NCI-H2196 treated with DMSO at 0.1 percent for 48 hours (cell line): ENCODE measurements around the gene USF1.
"Not testable (repeated sequence)": the region's sequence is repeated elsewhere in the genome, so short reads cannot be mapped to it uniquely, and the experiment has no call there.

ENCODE experiments used
- DNase-seq: peaks from one replicate; lab custom pipeline; 2025; ENCODE audit not compliant: unreplicated experiment; lab: John Stamatoyannopoulos, UW

Gene USF1

DNA sequence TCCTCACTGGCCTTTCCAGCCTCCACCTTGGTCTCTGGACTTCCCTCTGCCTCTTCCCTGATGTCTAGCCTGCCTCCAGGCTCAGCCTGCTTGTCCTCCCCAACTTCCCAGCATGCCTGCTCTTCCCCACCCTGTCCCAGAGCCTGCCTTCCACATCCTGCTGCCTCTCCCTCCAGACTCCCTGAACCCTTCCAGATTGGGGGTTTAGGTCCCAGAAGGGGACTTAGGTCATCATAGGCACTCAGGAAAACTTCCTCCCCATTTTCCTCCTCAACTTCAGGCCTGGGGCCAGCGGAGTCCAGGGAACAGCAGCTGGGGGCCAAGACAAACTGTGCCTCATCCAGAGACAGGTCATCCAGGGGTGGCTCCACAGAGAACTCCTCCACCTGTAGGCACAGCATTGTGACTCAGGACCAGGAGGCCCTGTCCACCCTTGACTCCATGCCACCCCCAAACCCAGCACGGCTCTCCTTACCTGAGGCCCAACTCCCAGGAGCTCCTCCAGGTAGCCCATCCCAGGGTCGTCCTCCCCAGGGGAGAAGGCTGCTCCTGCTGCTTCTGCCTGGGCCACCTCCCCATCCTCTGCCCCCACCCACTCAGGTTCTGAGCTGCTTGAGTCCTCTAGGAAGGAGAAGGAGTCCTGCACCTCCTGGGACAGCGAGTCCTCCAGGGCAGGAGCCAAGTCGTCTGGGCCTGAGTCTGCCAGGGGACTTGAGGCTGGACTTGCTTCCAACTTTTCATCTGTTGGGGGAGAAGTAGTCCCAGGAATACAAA is 3.4 kb upstream of the USF1 start:
- no peak for DNase-seq

DNA sequence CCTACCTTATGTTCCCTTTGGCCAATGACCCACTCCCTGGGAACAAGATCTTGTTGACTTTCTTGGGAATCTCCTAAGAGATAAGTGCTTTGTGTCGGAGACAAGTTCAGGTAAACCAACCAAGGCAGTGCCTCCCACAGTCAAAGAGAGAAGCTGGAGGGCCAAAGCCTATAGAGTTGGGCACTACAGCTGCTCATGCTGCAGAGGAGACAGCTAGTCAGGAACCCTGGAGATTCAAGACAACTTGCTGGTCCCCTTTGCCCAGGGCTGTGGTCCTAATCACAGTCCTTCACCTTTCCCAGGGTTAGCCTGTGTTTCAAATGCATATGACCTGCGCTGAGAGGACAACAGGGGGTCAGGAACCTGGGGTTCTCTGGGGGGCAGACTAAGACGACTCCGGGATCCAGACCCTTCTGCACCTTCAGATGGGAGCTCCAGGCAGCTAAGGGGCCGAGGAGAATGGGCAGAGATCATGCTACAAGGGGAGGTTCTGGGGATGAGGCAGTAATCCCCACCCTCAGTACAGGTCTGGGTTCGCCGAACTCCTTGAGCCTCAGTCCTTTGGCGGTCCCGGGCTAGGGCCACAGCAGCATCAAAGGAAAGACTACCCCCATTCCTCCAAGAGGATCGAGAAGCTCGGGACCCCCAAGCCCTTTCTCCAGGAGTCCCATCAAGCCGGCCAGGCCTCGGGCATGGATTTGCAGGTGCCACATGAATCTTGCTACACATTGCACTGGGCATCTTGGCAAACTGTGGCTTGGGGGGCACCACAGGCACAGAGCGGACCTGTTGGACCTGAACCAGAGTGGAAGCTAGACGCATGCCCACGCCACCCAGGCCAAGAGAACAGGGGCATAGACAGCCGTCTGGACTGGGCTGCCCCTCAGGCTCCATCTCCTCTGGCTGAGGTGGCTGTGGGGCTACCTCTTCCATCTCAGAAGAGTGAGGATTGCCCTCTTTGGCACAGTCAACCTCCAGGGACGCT is 2.0 kb upstream of the USF1 start:
- no peak for DNase-seq

DNA sequence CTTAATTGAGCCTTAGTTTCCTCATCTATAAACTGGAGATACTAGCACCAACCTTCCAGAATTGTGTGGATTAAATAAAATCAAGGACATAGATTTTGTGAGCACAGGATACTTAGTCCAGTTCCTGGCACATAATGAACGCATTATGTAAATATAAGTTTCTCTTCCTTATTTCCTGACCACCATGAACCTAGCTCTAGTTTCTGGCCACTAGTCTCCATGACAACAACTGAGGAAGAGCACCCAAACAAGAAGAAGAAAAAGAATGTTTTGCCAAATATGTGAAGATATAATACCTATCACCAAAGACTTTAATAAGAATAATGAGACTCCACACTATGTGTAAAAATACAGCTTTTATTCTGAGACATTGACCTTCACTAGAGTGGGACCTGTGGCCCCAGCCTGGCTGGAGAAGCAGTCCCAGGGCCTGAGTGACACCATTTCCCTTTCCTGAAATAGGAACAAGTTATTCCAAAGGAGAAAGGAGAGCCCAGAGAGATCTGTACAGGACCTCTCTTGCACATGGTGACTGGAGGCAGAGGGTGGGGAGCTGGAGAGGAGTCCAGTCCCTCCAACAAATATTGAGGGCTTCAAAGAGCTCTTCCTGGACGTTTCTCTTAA is 940 bp upstream of the USF1 start:
- DNase-seq: no peak

DNA sequence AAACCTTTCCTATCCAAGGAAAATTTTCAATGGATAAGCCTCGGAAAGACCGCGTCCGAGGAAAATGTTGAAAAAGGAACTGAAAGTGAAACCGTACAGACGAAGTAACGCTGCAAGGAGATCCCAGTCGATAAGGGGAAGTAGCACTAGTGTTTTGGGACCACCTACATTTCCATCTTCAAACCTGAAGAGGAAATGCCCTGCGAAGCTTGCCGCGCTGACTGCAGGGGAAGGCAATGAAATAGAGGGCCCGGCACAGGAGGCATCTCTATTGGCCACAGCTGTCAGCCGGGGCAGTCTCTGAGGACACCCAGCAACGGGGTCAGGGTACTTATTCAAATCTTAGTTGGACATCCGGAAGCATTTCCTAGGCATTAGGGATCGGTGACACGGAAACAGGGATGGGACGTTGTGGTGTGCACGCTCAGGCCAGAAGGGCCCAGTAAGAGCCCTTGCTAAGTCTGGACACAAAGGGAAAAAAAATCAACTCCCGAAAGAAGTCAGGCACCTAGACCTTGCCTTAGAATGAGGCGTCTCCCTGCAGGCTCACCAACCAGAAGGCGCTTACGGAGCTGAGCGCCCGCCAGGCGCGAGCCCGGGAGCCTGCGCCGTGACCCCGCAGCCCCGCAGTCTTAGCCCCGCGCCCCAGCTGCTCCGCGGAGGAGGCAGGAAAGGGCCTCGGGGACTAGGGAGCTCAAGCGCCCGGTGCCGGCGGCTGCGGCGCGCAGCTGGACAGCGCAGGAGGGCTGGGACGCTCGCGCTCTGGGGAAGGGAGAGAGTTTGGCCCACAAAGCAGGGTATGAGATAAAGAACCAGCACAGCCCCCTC is 655 bp downstream of the USF1 start:
- no peak for DNase-seq

DNA sequence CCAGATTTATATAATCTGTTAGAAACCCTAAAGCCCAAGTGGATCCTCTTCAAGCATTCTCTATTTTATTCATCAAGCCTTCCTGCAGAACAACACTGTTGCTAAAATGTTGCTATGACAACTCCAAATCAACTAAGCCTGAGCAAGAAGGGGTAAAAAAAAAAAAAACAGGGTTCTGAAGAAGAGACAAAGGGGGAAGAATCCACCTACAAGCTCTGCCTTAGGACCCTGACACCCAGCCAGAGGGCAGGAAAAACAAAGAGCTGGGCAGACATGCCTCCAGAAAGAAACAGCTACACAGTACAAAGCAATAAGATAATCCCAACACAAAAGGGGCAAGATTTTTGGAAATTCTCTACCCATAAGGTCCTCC is 1.3 kb downstream of the USF1 start:
- DNase-seq: no peak

DNA sequence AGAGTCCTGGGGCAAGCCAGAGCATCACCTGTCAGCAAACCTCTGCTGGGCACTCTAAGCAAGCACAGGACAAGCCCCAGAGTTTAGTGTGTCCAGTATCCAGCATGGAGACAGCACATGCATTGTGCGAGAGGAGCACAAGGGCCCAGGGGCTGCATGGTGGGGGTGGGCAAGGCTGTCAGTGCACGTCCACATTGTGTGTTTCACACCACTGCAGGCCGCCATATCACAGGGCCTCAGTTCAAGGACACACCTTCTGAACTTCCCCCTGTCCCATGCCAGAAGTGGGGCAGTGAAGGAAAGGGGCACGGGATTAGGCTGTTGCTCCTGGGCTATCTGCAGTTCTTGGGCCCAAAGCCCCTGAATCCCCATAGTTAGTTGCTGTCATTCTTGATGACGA is 6.2 kb downstream of the USF1 start:
- no peak for DNase-seq

DNA sequence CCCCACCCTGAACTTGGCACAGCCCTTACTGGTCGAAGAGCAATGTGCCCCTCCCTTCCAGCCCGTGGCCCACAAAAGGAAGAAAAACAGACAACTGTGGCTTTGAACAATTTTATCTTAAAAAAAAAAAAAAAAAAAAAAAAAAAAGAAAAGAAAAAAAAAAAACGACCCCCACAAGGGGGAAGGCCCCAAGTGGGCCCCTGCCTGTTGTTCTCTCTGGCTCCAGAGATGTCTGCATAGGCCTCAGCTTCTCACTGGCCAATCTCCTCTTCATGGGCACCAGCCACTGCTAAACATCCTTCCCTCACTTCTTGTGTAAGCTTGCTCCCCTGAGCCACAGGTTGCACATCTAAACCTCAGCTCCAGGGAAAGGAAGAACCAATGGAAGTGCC is 6.6 kb downstream of the USF1 start:
- no peak for DNase-seq

DNA sequence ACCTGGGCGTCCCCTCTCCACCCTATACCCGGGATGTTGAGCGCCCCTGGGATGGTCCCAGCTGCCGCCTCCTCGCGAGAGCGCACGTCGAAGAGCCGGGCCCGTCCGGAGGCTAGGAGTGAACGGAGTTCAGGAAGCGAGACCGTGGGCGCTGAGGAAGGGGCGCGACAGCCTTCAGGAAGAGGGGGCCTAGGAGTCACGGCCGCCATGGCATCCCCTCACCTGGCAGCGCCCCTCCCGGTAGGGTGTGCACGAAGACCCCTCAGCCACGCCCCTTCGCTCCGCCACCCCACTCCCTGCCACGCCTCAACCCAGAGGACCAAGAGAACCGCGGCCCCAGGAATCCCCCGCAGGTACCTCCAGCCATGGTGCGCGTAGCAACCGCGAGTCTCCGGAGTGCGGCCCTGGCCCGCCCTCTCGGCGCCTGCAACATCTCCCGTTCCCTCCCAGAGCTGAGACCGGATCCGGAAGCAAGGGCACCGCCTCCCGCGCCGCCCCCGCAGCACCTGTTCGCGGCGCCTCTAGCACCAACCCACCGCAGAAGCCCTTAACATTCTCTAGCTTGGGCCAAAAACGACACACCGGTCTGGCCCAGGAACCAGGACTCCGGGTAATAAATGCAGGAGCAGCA is 7.1 kb downstream of the USF1 start, which contains the start of gene TSTD1:
Gene TSTD1 (minus strand): TSS at position 442 of the 631 bp plus-strand sequence. CDS start 75 bp downstream, at position 367.
- DNase-seq: peak; percentile 77

DNA sequence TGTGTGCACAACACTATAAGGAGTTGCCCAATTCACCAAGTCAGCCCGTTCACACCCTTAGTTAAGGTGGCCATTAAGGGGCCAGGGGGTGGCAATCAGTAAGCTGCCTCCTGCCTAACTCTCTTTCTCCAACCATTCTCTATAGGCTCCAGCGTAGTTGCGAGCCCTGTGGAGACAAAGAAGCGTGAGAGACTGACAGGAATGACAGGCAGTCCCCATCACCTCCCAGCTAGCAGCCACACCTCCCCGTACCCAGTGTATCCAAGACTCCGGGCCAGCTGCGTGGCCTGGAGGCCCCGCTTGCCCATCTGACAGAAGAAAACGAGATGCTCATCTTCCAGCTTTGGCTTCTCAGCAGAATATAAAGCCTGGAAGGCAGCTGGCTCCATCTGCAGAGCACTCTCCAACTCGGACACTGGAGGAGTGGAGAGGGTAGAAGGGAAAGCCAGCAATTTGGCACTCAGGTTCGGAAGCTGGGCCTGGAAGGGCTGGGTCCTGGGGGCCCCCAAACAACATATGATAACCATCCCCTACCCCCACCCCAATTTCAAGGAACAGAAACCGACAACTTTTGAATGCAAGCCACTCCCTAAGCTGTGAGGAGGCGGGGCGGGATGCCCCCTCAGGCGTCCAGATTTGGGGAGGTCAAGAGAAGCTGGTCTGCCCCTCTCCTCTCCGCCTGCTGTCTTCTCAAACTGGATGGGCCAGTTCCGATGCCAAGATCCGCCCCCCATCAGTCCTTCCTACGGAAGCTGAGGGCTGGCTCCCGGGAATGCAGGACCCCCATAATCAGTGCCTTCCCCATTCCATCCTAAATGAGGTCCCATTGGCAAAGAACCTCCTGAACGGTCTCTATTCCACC is 7.9 kb downstream of the USF1 start:
- DNase-seq: peak; percentile 14

DNA sequence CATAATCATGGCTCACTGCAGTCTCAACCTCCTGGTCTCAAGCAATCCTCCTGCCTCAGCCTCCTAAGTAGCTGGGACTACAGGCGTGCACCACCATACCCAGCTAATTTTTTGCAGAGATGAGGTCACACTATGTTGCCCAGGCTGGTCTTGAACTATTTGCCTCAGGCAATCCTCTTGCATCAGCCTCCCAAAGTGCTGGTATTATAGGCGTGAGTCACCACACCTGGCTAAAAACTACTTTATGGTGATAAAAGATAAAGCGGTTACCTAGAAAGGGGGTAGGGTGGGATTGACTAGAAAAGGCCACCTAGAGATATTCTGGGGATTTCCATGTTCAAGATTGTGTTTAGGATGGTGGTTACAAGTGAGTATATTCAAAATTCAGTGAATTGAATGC is 12.0 kb downstream of the USF1 start:
- DNase-seq: no peak

DNA sequence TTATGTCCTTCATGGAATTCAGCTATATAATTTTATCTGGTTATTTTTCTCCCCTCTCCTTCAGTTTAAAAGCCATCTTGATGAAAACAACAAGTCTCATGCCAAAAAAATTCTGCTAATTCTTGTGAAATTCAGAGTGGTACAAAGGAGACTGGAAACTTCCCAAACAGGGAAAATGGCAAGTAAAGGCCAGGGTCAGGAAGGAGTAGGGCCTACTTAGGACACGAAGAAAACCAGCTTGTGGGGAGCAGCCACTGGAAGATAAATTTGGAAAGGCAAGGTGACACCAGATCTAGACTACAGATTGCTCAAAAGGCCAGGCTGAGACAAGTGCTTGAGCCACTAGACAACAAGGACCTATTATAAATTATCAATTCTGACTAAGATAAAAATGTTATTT is 13.4 kb downstream of the USF1 start:
- no peak for DNase-seq

DNA sequence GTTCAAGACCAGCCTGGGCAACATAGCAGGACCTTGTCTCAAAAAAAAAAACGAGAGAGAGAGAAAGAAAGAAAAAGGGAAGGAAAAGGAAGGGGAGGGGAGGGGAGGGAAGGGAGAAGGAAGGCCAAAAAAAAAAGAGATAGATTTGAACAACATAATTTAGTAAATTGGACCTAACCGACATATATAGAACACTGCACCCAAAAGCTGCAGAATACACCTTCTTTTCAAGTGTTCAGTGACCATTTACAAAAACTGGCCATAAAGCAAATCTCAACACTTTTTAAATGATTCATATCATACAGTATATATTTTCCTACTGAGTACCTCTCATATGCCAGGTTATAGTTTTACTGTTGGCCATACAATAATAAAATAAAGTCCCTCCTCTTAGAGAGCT is 13.9 kb downstream of the USF1 start:
- no peak for DNase-seq

DNA sequence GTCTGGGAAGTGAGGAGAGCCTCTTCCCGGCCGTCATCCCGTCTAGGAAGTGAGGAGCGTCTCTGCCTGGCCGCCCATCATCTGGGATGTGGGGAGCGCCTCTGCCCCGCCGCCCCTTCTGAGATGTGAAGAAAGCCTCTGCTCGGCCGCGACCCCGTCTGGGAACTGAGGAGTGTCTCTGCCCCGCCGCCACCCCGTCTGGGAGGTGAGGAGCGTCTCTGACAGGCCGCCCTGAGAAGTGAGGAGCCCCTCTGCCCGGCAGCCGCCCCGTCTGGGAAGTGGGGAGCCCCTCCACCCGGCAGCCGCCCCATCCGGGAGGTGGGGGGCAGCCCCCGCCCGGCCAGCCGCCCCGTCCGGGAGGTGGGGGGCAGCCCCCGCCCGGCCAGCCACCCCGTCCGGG is 16.3 kb downstream of the USF1 start:
- DNase-seq: not testable (repeated sequence)

DNA sequence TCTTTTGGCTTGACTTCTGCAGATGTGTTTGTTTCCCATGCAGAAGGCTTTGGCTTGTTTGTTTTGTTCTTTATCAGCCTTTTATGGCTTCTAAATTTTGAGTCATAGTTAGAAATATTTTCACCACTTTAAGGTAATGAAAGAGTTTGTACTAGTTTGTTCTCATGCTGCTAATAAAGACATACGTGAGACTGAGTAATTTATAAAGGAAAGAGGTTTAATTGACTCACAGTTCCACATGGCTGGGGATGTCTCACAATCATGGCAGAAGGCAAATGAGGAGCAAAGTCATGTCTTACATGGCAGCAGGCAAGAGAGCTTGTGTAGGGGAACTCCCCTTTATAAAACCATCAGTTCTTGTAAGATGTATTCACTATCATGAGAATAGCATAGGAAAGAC is 18.8 kb downstream of the USF1 start:
- DNase-seq: not testable (repeated sequence)

DNA sequence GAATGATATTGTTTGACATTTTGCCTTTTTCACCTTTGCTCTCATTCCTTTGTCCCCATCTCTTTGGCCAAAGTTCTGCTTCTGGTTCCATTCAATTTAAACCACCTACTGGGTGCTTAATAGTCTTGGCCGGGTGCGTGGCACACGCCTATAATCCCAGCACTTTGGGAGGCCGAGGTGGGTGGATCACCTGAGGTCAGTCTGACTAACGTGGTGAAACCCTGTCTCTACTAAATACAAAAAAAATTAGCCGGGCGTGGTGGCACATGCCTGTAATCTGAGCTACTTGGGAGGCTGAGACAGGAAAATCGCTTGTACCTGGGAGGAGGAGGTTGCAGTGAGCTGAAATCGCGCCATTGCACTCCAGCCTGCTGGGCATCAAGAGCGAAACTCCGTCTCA is 23.3 kb downstream of the USF1 start:
- not testable (repeated sequence) for DNase-seq

DNA sequence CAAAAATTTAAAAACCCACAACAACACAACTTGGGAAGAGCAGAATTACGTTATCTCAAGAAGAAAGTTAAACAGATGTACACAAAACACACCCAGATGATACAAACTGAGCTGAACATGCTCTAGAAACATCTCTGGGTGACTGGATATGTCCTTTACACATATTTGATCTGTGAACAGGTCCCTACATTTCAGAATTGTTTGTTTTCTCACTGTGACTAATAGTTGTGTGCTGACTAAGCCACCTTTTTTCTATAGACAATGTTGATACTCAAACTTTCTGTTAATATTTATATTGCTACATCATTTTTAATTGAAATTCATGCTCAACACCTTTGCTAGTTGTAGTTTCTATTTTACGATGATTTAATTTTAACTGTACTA is 23.8 kb downstream of the USF1 start:
- no peak for DNase-seq

DNA sequence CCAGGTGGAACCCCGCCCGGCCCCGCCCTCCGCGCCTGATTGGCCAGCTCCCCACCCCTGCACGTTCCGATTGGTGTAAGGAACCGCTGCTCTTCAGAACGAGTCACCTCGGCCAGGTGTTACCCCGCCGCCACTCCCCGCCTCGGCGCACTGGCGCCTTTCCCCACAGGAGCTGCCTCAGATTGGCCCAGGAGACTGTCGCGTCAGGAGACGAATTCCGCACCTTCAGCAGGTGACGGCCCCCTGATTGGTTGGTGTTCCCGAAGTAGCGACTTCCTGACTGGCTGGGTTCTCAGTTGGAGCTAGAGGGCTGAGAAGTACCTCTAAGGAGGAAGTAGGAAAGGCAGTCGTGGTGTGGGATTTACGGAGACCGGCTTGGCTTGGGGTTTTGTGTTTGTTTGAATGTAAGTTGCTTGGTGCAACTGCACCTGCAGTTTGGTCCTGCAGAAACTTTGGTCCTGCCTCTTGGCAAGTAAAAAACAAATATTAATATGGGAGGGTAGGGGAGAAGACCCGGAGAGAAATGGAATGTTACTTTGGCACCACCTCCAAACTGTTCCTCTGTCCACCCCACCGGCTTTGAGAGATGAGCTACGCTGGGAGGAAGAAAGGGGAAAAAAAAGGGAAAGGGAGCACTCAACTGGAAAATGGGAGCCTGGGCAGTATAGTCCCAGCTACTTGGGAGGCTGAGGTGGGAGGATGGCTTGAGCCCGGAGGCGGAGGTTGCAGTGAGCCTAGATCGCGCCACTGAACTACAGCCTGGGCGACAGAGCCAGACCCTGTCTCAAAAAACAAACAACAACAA is 24.4 kb downstream of the USF1 start:
- DNase-seq: peak; percentile 99

DNA sequence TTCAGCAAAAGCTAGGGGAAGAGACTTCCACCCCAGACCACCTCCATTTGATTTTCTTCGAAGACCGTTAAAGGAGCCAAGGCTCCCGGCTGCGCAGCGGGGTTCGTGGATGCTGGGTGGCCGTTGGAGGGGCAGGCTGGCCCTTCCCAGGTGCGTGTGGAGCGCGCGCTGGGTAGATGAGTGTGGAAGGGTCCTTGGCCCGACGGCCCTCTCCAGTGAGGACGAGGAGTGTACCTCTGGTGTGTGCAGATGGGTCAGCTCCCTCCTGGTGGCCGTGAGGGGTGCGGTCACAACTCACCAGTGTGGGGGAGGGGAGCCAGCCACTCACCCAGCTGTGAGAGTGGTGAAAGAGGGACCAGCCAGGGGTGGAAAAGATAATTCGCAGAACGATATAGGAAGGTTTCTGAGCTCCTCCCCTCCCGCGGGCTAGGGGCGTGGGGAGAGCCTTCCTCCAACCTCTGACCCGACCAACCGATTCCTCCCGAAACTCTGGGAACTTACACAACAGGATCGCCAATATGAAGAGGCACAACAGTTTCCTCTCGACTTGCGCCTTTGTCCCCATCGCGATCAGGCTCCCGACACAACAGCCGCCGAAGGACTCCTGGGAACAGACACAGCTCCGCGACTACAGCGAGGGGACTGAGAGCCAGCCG is 25.1 kb downstream of the USF1 start, which contains the start of gene F11R:
Gene F11R (minus strand): TSS at position 644 of the 656 bp plus-strand sequence. CDS start 79 bp downstream, at position 565.
- peak; percentile 58 for DNase-seq
